GM21619 (cell line): ENCODE results near the gene DNAJC5.
"Not testable (repeated sequence)": the region's sequence is repeated elsewhere in the genome, so short reads cannot be mapped to it uniquely, and the experiment has no call there.

ENCODE experiments used
- ATAC-seq: cut with Tn5 transposase; IDR thresholded peaks from one replicate; pipeline ENCODE4 v1.9.1; 2021; ENCODE audit not compliant: unreplicated experiment

Gene DNAJC5

DNA sequence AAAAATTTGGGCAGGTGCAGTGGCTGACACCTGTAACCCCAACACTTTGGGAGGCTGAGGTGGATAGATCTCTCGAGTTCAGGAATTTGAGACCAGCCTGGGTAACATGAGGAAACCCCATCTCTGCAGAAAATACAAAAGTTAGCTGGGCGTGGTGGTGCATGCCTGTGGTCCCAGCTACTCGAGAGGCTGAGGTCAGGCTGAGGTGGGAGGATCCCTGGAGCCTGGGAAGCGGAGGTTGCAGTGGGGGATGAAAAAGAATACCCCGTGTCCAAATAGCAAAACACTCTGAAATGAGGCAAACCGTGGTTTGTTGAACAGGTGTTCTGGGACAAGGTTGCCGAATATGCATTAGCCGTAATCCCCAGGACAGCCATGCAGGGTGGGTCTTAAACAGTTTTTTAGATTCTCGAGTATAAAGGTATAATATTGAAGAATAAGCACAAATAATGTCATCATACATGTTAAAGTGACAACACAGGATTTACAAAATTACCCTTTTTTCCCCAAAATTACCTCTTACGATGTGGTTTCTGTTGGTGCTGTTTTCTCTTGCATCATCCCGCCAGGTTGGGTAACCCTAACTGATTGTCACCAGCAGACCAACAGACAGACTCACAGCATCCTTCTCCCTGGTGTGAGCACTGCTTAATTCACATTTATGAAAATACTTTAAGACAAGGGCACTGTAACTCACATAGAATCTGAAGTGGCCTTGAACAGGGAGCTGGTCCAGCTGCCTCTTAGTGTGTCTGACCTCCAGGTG lies 9.1 kb downstream of the DNAJC5 start:
- no peak for ATAC-seq

DNA sequence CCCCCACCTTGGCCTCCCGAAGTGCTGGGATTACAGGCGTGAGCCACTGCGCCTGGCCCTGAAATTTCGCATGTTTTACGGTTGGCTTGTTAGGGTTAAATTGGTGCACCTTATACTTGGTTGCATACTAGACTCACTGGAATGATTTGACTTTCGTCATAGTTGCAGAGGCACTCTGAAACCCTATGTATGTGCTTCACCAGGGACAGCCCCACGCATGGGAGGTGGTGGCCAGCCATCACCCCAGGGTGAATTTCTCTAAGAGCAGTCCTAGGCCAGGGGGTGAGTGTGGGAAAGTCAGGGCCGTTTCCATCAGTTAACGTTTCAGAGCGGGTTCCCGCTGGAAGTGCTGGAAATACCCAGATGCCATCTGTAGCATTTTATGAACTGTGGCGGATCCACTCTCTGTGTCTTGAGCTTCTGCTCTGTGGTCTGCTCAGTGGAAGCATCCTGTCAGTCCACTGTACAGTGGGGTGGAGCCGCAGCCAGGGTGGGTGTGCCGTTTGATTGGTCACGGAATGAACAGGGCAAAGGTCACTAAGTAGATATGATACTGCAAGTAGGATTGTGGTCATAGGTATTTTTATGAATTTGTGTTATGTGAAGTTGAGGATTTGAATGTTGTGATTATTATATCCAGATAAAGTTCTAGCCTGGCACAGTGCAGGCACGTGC lies 13.2 kb downstream of the DNAJC5 start:
- ATAC-seq, result no peak

DNA sequence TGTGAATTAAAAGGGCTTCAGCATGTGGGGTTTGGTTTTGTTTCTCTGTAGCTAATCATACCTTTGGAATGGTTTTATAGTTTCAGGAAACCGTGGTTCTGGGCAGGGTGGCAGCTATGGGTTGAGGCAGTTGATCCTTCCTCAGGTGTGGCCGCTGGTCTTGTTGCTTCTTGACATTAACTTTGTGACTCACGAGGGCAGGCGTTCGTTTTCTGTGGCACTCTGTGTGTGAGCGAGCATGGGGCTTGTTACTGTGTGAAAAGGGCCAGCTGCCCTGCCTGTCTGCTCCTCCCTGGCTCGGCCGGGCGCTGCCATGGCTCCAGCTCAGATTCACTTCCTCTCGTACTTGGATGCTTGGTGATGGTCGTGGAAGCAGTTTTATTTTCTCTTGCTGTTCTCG lies 16.2 kb downstream of the DNAJC5 start:
- ATAC-seq, result no peak

DNA sequence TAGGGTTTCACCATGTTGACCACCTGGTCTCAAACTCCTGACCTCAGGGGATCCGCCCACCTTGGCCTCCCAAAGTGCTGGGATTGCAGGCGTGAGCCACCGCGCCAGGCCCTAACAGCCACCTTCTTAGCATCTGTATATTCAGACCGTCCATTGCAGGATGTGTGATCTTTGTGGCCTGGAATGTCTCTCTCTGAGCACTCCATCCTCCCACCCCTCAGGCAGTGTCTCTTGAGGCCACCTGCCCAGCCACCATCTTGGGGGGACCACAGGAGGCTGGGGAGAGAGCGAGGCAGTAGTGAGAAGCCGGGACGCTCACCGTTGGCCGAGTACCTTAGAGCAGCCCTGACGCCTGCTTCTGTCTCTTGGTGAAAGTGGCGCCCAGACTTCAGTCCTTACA lies 18.8 kb downstream of the DNAJC5 start:
- ATAC-seq, result no peak

DNA sequence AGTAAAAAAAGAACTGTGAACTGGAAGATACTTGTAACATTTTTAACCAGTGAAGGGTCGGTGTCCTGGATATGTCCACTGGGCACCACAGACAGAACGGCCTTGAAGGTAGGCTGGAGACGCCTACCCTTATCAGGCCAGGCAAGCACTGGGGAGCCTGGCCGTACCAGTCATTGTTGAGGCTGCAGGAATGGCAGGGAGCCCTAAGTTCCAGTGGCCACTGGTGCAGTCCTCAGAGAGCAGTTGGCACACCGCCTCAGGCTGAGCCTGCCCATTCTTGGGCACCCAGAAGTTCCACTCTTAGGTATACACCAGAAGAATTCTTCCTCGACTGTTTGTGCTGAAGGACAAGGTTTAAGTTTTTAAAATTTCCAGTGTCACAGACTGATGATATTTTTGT lies 20.5 kb downstream of the DNAJC5 start:
- ATAC-seq, result no peak

DNA sequence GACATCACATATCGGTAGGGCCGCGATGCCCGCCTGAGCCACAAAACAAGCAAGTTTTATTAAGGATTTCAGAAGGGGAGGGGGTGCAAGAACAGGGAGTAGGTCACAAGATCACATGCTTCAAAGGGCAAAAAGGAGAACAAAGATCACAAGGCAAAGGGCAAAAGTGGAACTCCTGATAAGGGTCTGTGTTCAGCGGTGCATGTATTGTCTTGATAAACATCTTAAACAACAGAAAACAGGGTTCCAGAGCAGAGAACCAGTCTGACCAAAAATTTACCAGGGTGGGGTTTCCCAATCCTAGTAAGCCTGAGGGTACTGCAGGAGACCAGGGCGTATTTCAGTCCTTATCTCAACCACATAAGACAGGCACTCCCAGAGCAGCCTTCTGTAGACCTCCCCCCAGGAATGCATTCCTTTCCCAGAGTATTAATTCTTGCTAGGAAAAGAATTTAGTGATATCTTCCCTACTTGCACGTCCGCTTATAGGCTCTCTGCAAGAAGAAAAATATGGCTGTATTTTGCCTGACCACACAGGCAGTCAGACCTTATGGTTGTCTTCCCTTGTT lies 21.5 kb downstream of the DNAJC5 start:
- not testable (repeated sequence) for ATAC-seq

DNA sequence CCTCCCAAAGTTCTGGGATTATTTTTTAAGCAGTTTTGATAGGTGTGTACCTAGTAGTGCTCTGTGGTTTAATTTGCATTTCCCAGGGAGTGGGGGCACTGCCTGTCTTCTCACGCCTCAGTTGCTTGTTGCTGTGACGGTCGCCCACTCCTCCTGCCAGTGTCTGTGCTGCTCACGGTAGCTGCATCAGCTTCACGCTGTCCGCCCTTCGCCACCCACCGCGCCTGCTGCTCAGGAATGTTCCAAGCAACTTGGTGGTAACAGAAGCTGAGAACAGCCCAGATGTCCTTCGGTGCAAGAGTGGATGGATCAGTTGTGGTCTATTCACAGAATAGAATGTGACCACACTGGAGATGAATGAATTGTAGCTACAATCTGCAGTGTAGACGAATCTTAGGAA lies 22.9 kb downstream of the DNAJC5 start:
- no peak for ATAC-seq

DNA sequence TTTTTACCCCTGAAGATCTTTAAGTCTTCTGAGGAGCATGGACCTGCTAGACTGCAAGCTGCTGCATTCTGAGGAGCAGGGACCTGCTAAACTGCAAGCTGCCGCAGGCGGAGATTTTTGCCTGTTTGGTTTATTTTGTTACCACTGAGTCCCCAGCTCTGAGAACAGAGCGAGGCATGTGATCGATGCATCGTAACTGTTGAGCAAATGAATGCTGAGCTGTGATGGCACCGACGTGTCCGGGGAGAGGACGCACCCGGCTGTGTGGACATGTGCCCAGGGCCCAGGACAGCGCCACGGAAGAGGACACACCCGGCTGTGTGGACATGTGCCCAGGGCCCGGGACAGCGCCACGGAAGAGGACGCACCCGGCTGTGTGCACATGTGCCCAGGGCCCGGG lies 24.2 kb downstream of the DNAJC5 start:
- ATAC-seq, result no peak

DNA sequence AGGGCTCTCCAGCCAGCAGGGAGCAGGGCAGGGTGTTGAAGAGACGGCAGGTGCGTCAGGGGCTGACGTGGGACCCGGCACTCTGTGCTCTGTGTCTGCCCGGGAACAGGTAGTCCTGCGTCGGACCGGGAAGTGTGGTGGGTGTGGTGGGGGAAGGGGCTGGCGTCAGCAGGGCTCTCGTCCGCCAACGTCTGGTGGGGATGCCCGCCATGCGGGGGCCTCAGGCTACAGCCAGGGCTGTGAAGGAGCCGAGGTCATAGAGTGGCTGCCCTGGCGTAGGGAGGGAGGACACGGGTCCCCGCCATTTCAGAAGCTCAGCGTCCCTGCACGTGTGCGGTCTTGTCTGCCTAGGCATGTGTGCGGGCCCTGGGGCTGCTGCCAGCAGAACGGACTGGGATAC lies 25.3 kb downstream of the DNAJC5 start:
- ATAC-seq, result no peak

DNA sequence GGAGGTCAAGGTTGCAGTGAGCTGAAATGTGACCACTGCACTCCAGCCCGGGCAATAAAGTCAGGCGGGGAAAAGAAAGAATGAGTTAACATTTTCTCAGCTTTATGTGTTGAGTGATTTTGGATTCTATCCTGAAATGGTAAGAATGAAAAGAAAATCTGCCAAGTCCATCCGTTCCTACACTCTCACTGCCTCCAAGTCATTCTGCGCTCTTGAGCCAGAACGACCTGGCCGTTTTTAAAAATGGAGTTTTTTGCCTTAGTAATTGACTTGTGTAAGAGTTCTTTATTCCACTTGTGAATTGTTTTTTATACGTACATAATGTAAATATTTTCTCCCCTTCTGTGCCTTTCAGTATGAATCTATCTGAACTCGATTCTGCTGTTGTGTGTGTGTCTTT lies 28.7 kb downstream of the DNAJC5 start:
- no peak for ATAC-seq

DNA sequence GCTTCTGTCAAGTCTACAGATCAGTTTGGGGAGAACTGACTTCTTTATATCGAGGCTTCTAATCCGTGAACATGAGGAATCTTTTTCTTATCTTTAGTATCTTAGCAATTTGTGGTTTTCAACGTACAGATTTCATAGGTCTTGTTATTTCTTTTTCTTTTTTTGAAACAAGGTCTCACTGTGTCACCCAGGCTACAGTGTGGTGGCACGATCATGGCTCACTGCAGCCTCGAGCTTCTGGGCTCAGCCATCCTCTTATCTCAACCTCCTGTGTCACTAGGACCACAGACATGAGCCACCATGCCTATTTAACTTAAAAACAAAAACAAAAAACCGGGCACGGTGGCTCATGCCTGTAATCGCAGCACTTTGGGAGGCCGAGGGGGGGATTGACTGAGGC lies 29.3 kb downstream of the DNAJC5 start:
- ATAC-seq, result no peak

DNA sequence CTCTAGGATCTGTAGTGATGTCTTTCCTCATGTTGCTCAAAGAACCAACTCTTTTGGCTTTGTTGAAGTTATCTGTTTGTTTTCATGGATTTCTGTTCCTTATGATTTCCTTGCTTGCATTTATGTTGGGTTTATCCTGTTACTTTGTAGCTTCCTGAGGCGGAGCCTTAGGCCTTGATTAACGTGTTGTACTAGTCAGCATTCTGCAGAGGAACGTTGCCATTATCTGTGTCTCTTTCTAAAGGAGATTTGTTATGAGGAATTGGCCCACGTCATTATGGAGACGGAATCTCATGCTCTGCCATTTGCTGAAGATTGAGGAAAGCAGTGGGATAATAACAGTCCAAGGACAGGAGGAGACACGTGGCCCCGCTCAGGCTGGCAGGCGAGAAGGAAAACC lies 31.4 kb downstream of the DNAJC5 start:
- no peak for ATAC-seq

DNA sequence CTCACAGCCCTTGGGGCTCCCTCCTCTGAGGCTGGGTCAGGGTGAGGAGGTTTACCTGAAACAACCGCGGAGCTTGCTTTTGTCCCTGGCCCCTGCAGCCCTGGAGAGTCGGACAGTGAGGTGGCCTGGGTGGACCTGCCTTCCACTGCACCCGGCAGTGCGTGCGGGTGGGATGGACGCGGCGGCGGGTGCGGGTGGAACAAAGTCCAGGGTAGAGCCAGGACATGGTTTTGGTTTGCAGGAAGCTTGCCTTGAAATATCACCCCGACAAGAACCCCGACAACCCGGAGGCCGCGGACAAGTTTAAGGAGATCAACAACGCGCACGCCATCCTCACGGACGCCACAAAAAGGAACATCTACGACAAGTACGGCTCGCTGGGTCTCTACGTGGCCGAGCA lies 34.1 kb downstream of the DNAJC5 start:
- no peak for ATAC-seq

DNA sequence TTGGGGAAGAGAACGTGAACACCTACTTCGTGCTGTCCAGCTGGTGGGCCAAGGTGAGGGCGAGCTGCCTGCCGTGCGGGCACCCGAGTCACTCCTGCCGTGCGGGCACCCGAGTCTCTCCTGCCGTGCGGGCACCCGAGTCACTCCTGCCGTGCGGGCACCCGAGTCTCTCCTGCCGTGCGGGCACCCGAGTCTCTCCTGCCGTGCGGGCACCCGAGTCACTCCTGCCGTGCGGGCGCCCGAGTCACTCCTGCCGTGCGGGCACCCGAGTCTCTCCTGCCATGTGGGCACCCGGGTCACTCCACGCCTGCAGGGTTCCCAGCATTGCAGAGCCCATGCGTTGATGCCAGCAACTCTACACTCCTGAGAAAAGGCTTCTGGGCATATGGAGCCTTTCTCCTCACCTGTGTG lies 34.6 kb downstream of the DNAJC5 start:
- ATAC-seq, result not testable (repeated sequence)

DNA sequence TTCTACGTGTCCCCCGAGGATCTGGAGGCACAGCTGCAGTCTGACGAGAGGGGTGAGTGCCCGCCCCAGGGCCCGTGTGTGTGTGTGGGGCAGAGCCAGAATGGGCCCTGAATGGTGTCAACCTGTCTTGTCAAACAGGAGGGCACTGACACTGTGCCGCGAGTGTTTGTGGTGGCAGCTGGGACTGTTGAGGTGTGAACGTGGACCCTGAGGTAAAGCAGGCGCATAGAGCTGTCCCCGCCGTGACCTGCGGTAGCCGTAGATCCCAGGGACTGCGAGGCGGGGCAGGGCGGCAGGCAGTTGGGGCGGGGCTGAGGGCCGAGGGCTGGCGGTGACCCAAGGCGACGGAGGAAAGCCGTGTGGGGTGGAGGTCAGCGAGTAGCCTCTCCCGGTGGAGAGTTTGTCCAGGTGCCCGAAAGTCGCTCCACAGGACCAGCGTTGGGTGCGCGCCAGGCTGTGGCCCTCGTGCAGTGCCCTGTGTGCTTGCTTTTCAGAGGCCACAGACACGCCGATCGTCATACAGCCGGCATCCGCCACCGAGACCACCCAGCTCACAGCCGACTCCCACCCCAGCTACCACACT lies 36.1 kb downstream of the DNAJC5 start:
- no peak for ATAC-seq

DNA sequence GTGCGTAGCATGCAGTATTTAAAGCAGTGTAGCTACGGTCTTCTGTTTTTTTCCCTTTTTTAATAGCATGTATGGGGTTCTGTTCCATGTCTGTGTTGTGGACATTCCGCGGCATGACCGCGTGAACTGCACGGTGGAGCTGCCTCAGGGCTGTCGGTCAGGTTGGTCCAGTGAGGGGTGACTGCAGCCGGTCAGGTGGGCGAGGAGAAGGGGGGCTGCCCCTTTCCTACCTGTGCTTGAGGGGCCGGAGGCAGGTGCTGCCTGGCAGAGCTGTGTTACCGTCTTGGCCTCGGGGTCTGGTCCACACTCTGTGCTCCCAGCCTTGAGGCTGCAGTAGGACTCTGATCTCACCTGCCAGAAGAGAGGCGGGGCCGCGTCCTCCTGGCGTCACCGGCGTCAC lies 36.8 kb downstream of the DNAJC5 start:
- no peak for ATAC-seq

DNA sequence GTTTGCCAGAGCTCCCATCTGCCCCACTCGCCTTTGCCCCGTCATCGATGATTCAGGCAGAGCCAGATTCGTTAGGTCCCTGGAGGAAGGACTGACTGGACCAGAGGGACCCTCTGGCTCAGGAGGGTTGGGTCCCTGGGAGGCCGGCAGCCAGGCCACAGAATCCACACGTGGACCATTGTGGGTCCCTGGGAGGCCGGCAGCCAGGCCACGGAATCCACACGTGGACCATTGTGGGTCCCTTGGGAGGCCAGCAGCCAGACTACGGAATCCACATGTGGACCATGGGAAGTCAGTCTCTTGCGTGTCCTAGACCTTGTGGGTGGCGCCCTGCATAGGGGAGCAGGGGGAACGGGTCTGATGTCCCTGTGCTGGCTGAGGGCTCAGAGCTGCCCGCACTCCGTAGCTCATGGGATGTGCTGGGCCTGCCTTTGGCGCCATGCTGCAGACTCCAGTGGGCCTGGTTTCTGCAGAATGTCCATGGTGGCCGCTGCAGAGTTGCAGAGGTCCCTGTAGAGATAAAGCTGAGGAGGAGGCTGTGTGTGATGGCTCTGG lies 37.8 kb downstream of the DNAJC5 start:
- ATAC-seq, result no peak

DNA sequence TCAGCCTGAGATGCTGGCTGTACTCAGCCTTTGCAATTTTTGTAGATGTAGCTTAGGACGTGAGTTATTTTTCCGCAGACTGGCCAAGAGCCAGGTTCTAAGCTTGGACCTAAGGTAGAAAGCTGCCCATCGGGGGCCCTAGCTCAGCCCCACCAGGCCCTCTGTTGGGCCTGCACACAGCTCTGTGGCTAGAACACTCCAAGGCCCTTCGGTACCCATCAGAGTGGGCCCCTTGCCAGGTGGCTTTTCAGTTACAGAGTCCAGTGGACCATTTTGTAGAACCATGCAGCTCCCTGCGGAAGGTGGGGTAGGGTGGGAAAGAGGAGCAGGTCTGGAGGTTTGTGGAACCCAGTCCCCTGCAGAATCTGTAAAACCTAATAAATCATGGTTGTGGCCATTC lies 38.7 kb downstream of the DNAJC5 start:
- no peak for ATAC-seq

DNA sequence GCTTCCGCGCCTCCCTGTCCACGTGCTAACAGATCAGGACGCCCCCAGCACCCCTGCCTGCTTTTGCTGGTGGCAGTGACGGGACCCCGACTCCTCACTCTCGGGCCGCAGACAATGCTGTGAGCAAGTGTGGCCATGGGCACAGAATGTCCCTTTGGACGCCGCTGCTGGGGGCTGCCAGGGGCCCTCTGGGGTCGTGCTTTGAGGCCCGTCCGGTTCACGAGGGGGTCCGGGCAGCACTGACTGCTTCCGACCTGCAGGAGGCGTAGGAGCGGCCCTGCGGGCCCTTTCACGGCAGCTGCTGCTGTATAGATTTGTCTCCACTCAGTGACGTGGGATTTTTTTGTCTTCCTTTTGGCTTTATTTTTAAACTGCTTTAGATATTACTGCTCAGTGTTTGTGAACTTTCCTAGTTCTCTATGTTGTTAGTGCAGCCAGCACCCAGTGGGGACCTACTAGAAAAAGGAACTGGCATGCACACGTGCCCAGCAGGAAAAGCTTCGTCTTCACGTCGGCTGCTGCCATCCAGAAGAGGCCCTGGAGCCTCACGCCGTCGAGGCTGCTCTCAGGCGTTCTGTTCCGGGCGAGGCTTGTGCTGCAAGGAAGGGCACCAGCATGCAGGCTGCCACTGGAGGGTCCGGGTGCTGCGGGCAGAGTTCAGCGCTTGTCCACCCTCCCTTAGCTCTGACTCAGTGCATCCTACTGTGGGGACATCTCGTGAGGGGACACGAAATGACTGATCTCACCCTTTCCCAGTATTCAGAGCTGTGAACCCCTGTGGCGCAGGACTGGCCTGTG lies 39.5 kb downstream of the DNAJC5 start:
- no peak for ATAC-seq

DNA sequence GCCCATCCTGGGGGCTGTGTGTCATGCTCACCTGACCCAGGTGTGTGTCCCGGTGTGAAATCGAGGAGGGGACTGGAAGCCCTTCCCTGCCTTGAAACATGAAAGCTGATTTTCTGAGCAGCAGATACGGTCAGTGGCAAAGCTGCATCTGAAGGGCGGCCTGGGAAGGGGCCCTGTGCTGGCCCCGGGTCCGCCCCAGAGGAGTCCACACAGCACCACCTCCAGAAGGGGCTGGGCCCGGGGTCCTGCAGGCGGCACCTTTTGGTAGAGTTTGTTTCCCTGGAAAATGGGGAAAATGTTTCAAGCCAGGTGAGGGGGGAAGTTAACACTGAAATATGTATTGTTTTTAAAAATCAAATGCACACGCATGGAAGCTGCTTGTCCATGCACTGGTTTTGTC lies 40.5 kb downstream of the DNAJC5 start:
- no peak for ATAC-seq

DNA sequence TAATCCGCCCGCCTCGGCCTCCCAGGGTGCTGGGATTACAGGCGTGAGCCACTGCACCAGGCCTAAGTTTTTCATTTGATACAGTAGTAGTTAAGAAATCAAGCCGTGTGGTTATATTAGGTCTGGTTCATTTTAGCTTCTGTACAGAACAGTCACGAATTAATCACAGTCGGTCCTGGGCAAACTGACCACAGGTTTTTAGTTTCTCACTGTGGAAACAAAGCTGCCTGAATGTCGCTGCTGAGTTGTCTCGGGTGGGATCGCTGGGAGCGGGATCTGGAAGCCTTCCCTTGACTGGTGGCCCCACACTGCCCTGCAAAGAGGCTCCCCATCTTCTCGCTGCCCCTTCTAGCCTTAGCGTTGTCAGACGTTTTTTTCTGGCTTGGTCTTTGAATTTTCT lies 42.7 kb downstream of the DNAJC5 start:
- no peak for ATAC-seq
